Neural cell (in vitro differentiated cells): Measurements from ENCODE around the gene RAB3C. TPM values are rescaled to one million over a fixed set of nuclear protein-coding genes. Genes with fewer than 3 reads are reported as not detected.

Experiments
- H2AFZ ChIP-seq: fragments of 200-600, 300-800 bp; sonication (generic), shearing (Covaris generic); 2 replicates; pipeline ENCODE4 v1.6.0; 2014; ENCODE audit warnings: low read depth, mild to moderate bottlenecking, antibody characterized with exemption, low read length, moderate library complexity
- H3F3A ChIP-seq: fragments of 200-600 bp; shearing (Covaris generic); 2 replicates; pipeline ENCODE4 v1.6.1; 2016; ENCODE audit warnings: mild to moderate bottlenecking, moderate library complexity, mixed read lengths, antibody characterized with exemption, low read length; ENCODE audit not compliant: insufficient read depth, poor library complexity, severe bottlenecking
- H3K27ac ChIP-seq: fragments of 200-600, 300-800 bp; sonication (generic), shearing (Covaris generic); 2 replicates; pipeline ENCODE4 v1.5.1; 2014; ENCODE audit warnings: mild to moderate bottlenecking, low read length, moderate library complexity
- H3K27me3 ChIP-seq: fragments of 300-800, 200-600 bp; sonication (generic), shearing (Covaris generic); 2 replicates; pipeline ENCODE4 v1.6.0; 2014; ENCODE audit warnings: mild to moderate bottlenecking, low read depth, low read length, moderate library complexity; ENCODE audit not compliant: insufficient read depth
- H3K36me3 ChIP-seq: fragments of 300-800, 200-600 bp; sonication (generic), shearing (Covaris generic); 2 replicates; pipeline ENCODE4 v1.5.1; 2014; ENCODE audit warnings: mild to moderate bottlenecking, antibody characterized with exemption, low read length, moderate library complexity; ENCODE audit not compliant: insufficient read depth
- H3K4me2 ChIP-seq: fragments of 300-800, 200-600 bp; sonication (generic), shearing (Covaris generic); 2 replicates; pipeline ENCODE4 v1.6.0; 2014; ENCODE audit warnings: mild to moderate bottlenecking, low read length
- H3K4me3 ChIP-seq: fragments of 300-800, 200-600 bp; sonication (generic), shearing (Covaris generic); 2 replicates; pipeline ENCODE4 v1.5.1; 2014; ENCODE audit warnings: mild to moderate bottlenecking, low read length, moderate library complexity
- H3K79me2 ChIP-seq: fragments of 200-600 bp; shearing (Covaris generic); replicated peaks from 2 replicates; pipeline ENCODE4 v1.6.0; 2014; ENCODE audit warnings: mild to moderate bottlenecking, low read length, moderate library complexity; ENCODE audit not compliant: insufficient read depth
- H3K9ac ChIP-seq: fragments of 300-800, 200-600 bp; sonication (generic), shearing (Covaris generic); 2 replicates; pipeline ENCODE4 v1.6.1; 2016; ENCODE audit warnings: mild to moderate bottlenecking, low read length, mixed read lengths
- H3K9me2 ChIP-seq: fragments of 200-600 bp; shearing (Covaris generic); 2 replicates; pipeline ENCODE4 v1.6.1; 2016; ENCODE audit warnings: mild to moderate bottlenecking, low read length, mixed read lengths; ENCODE audit not compliant: insufficient read depth
- H3K9me3 ChIP-seq: fragments of 200-600, 300-800 bp; sonication (generic), shearing (Covaris generic); 2 replicates; pipeline ENCODE4 v1.6.1; 2016; ENCODE audit warnings: mild to moderate bottlenecking, mixed run types, low read length, moderate library complexity, mixed read lengths
- H4K20me1 ChIP-seq: fragments of 200-600 bp; shearing (Covaris generic); 2 replicates; pipeline ENCODE4 v1.6.1; 2016; ENCODE audit warnings: mild to moderate bottlenecking, mixed run types; ENCODE audit not compliant: insufficient read depth
- EP300 ChIP-seq: fragments of 450-650 bp; conservative IDR thresholded peaks from 2 replicates; pipeline ENCODE4 v1.6.1; 2014; ENCODE audit warnings: antibody characterized with exemption, mild to moderate bottlenecking, moderate library complexity; ENCODE audit not compliant: poor library complexity, severe bottlenecking
- EZH2 ChIP-seq: fragments of 200-600, 300-800 bp; shearing (Covaris generic), sonication (generic); IDR thresholded peaks from 2 replicates; pipeline ENCODE4 v1.6.1; 2014; ENCODE audit warnings: antibody characterized with exemption, low read length, borderline replicate concordance, mild to moderate bottlenecking; ENCODE audit not compliant: insufficient read depth, poor library complexity, severe bottlenecking
- MXI1 ChIP-seq: fragments of 450-650 bp; conservative IDR thresholded peaks from 2 replicates; pipeline ENCODE4 v1.6.1; 2014; ENCODE audit warnings: antibody characterized with exemption, mild to moderate bottlenecking; ENCODE audit not compliant: poor library complexity, severe bottlenecking
- POLR2AphosphoS5 ChIP-seq: IDR thresholded peaks from 2 replicates; pipeline ENCODE4 v1.6.1; 2012
- RAD21 ChIP-seq: fragments of 450-650 bp; conservative IDR thresholded peaks from 2 replicates; pipeline ENCODE4 v1.6.1; 2014; ENCODE audit warnings: antibody characterized with exemption, mild to moderate bottlenecking, moderate library complexity
- REST ChIP-seq: IDR thresholded peaks from 2 replicates; pipeline ENCODE4 v1.6.1; 2012; ENCODE audit warnings: borderline replicate concordance
- SMC3 ChIP-seq: fragments of 450-650 bp; conservative IDR thresholded peaks from 2 replicates; pipeline ENCODE4 v1.6.1; 2014; ENCODE audit warnings: antibody characterized with exemption, mild to moderate bottlenecking, moderate library complexity; ENCODE audit not compliant: poor library complexity
- TAF1 ChIP-seq: IDR thresholded peaks from 2 replicates; pipeline ENCODE4 v1.6.1; 2012; ENCODE audit warnings: low read depth
- polyA plus RNA-seq: library from polyadenylated mRNA; depleted of rRNA; stranded (reverse); fragments of >200 nt; gene quantifications from 2 replicates; pipeline ENCODE4 v1.2.3, GENCODE V29; 2014
- TF ChIP-seq, protein P1 (sequence below): fragments of 450-650 bp; IDR thresholded peaks from 2 replicates; pipeline ENCODE4 v1.5.1; 2014; ENCODE audit warnings: antibody characterized with exemption, mild to moderate bottlenecking, moderate library complexity; ENCODE audit not compliant: poor library complexity, severe bottlenecking

The RAB3C gene
- polyA plus RNA-seq, 1 donor from 2014 or later: 94.3 TPM

GRCh38 chr5:58545912-58546311, 37.0 kb upstream of the RAB3C start:
- H3K27ac ChIP-seq: no peak overlapping the region
- H2AFZ ChIP-seq: no peak overlapping the region
- H3K36me3 ChIP-seq: no peaks in the 10 kb centered on the region
- H3K79me2 ChIP-seq: no peaks in the 10 kb centered on the region
- no peaks in the 10 kb centered on the region for H3K9me2 ChIP-seq
- no peaks in the 10 kb centered on the region for H3K9me3 ChIP-seq
- H3F3A ChIP-seq: no peaks in the 10 kb centered on the region
- no peak overlapping the region for H3K9ac ChIP-seq
- no peak overlapping the region for H3K4me3 ChIP-seq
- TF ChIP-seq, protein P1, sequence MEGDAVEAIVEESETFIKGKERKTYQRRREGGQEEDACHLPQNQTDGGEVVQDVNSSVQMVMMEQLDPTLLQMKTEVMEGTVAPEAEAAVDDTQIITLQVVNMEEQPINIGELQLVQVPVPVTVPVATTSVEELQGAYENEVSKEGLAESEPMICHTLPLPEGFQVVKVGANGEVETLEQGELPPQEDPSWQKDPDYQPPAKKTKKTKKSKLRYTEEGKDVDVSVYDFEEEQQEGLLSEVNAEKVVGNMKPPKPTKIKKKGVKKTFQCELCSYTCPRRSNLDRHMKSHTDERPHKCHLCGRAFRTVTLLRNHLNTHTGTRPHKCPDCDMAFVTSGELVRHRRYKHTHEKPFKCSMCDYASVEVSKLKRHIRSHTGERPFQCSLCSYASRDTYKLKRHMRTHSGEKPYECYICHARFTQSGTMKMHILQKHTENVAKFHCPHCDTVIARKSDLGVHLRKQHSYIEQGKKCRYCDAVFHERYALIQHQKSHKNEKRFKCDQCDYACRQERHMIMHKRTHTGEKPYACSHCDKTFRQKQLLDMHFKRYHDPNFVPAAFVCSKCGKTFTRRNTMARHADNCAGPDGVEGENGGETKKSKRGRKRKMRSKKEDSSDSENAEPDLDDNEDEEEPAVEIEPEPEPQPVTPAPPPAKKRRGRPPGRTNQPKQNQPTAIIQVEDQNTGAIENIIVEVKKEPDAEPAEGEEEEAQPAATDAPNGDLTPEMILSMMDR: no peak
- no peak for TF ChIP-seq TAF1
- no peak for TF ChIP-seq MXI1
- TF ChIP-seq SMC3: no peak
- no peak for TF ChIP-seq EP300
- no peak for TF ChIP-seq REST
- TF ChIP-seq RAD21: no peak
- no peak for TF ChIP-seq POLR2AphosphoS5
- H3K4me2 ChIP-seq: no peak overlapping the region
- H4K20me1 ChIP-seq: no peaks in the 10 kb centered on the region
- H3K27me3 ChIP-seq: no peaks in the 10 kb centered on the region

- H2AFZ ChIP-seq: no peak overlapping the region
- H3K79me2 ChIP-seq: no peaks in the 10 kb centered on the region
- H3K9me2 ChIP-seq: no peaks in the 10 kb centered on the region
Measured at GRCh38 chr5:58548068-58548467, 34.8 kb upstream of the RAB3C start.

More at GRCh38 chr5:58548068-58548467, 34.8 kb upstream of the RAB3C start:
- TF ChIP-seq TAF1 (no peak), EZH2 (no peak), MXI1 (no peak), EP300 (no peak), REST (no peak), SMC3 (no peak), RAD21 (no peak), POLR2AphosphoS5 (no peak)
- TF ChIP-seq, protein P1: no peak
- H3K9ac ChIP-seq: no peak overlapping the region
- no peaks in the 10 kb centered on the region for H4K20me1 ChIP-seq
- no peaks in the 10 kb centered on the region for H3K27me3 ChIP-seq
- no peak overlapping the region for H3K4me3 ChIP-seq
- H3K36me3 ChIP-seq: no peaks in the 10 kb centered on the region
- no peak overlapping the region for H3K4me2 ChIP-seq
- no peaks in the 10 kb centered on the region for H3F3A ChIP-seq
- H3K27ac ChIP-seq: no peak overlapping the region
- no peaks in the 10 kb centered on the region for H3K9me3 ChIP-seq
